ENCODE data around the gene ECE1.

GRCh38 chr1:21321963-21322680, 31.9 kb upstream of the ECE1 start:
- TF ChIP-seq, protein P1, sequence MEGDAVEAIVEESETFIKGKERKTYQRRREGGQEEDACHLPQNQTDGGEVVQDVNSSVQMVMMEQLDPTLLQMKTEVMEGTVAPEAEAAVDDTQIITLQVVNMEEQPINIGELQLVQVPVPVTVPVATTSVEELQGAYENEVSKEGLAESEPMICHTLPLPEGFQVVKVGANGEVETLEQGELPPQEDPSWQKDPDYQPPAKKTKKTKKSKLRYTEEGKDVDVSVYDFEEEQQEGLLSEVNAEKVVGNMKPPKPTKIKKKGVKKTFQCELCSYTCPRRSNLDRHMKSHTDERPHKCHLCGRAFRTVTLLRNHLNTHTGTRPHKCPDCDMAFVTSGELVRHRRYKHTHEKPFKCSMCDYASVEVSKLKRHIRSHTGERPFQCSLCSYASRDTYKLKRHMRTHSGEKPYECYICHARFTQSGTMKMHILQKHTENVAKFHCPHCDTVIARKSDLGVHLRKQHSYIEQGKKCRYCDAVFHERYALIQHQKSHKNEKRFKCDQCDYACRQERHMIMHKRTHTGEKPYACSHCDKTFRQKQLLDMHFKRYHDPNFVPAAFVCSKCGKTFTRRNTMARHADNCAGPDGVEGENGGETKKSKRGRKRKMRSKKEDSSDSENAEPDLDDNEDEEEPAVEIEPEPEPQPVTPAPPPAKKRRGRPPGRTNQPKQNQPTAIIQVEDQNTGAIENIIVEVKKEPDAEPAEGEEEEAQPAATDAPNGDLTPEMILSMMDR (IDR thresholded peaks at IDR 0.05): no peak
- TF ChIP-seq EP300 (IDR thresholded peaks at IDR 0.05; ENCODE audit: low read depth): no peak
- no peak for TF ChIP-seq POLR2A (IDR thresholded peaks at IDR 0.05)
- no peak for TF ChIP-seq POLR2AphosphoS5 (IDR thresholded peaks at IDR 0.05)

Measured in transverse colon (tissue), 4 donors.